ENCODE data around the gene LGALS14. TPM values are rescaled to one million over a fixed set of nuclear protein-coding genes. Genes with fewer than 3 reads are reported as not detected.
"Not testable (repeated sequence)": the region's sequence is repeated elsewhere in the genome, so short reads cannot be mapped to it uniquely, and the experiment has no call there.

Gene LGALS14, protein sequence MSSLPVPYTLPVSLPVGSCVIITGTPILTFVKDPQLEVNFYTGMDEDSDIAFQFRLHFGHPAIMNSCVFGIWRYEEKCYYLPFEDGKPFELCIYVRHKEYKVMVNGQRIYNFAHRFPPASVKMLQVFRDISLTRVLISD
- not detected for total RNA-seq

- Histone ChIP-seq H3K9me3 (no peaks in the 10 kb centered on the region), H3K4me3 (replicated peaks in 1 of 3) (no peak within 1 kb of the TSS), H3K36me3 (no peaks in the 10 kb centered on the region), H3K4me1 (no peaks in the 10 kb centered on the region), H3K27me3 (peaks cover 4% of the 10 kb centered on the region), H3K27ac (no peak within 1 kb of the TSS)
- no peak for TF ChIP-seq POLR2A (IDR thresholded peaks at IDR 0.05)
- TF ChIP-seq, protein P1, sequence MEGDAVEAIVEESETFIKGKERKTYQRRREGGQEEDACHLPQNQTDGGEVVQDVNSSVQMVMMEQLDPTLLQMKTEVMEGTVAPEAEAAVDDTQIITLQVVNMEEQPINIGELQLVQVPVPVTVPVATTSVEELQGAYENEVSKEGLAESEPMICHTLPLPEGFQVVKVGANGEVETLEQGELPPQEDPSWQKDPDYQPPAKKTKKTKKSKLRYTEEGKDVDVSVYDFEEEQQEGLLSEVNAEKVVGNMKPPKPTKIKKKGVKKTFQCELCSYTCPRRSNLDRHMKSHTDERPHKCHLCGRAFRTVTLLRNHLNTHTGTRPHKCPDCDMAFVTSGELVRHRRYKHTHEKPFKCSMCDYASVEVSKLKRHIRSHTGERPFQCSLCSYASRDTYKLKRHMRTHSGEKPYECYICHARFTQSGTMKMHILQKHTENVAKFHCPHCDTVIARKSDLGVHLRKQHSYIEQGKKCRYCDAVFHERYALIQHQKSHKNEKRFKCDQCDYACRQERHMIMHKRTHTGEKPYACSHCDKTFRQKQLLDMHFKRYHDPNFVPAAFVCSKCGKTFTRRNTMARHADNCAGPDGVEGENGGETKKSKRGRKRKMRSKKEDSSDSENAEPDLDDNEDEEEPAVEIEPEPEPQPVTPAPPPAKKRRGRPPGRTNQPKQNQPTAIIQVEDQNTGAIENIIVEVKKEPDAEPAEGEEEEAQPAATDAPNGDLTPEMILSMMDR (IDR thresholded peaks at IDR 0.05) = no peak
- no peak for DNase-seq
- intact Hi-C loops (cut with DNase I) = no loop called here
- 49 to 50% methylated on average over 6 of the region's 6 CpGs for WGBS, 2 donors
These were observed at the start of gene LGALS14 for GRCh38 chr19:39704181-39705044. LGALS14 (plus strand) TSS chr19:39704481; CDS start chr19:39704529, 48 bp downstream.

- no peak within 1 kb of the TSS for H3K4me3 ChIP-seq (replicated peaks in 1 of 3)
- DNase-seq = no peak
- H3K27me3 ChIP-seq = no peaks in the 10 kb centered on the region
- no peak within 1 kb of the TSS for H3K27ac ChIP-seq
- TF ChIP-seq, protein P1 (IDR thresholded peaks at IDR 0.05) = no peak
- TF ChIP-seq POLR2A (IDR thresholded peaks at IDR 0.05) = no peak
- H3K9me3 ChIP-seq = no peaks in the 10 kb centered on the region
- H3K4me1 ChIP-seq = no peaks in the 10 kb centered on the region
- WGBS, 2 donors = 48 to 54% methylated on average over 3 of the region's 3 CpGs
- no peaks in the 10 kb centered on the region for H3K36me3 ChIP-seq
- intact Hi-C loops (cut with DNase I) = no loop called here
These were observed 48.7 kb upstream of the LGALS14 start, which contains the start of gene LGALS16 for GRCh38 chr19:39655613-39656012. LGALS16 (plus strand) TSS chr19:39655913; CDS start chr19:39655962, 49 bp downstream.

GRCh38 chr19:39659791-39660190, 44.5 kb upstream of the LGALS14 start:
- H3K4me1 ChIP-seq = no peaks in the 10 kb centered on the region
- WGBS, 2 donors = 79 to 82% methylated on average over 4 of the region's 4 CpGs

GRCh38 chr19:39660661-39661060, 43.6 kb upstream of the LGALS14 start:
- TF ChIP-seq, protein P1 (IDR thresholded peaks at IDR 0.05) = no peak
- no peak for TF ChIP-seq POLR2A (IDR thresholded peaks at IDR 0.05)
- Histone ChIP-seq H3K4me3 (replicated peaks in 1 of 3) (no peak overlapping the region), H3K4me1 (no peaks in the 10 kb centered on the region), H3K27ac (no peak overlapping the region), H3K27me3 (no peaks in the 10 kb centered on the region), H3K9me3 (no peaks in the 10 kb centered on the region), H3K36me3 (no peaks in the 10 kb centered on the region)
- intact Hi-C loops (cut with DNase I) = no loop called here
- WGBS, 2 donors = 62 to 79% methylated on average over 4 of the region's 4 CpGs
- DNase-seq = no peak

More at GRCh38 chr19:39659791-39660190, 44.5 kb upstream of the LGALS14 start:
- Histone ChIP-seq H3K36me3 (no peaks in the 10 kb centered on the region), H3K4me3 (replicated peaks in 1 of 3) (no peak overlapping the region), H3K27me3 (no peaks in the 10 kb centered on the region), H3K27ac (no peak overlapping the region), H3K9me3 (no peaks in the 10 kb centered on the region)
- intact Hi-C loops (cut with DNase I) = no loop called here
- no peak for TF ChIP-seq POLR2A (IDR thresholded peaks at IDR 0.05)
- TF ChIP-seq, protein P1 (IDR thresholded peaks at IDR 0.05) = no peak
- no peak for DNase-seq

DNA sequence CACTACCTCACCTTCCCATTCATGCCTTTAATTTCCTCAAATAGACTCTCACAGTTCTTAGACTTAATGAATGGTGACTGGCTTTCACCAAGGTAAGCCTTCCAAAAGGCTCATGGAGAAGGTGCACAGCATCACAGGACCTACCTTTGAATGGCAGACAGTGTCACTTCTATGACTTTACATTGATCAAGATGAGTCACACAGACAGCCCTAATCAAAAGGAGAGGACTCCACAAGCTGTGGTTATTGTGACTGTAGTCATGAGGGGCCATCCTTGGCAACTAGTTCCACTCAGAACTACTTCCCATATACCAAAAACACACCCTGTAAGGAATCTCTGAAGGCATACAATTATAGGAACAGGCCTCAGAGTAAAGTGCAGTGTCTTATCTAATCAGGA, 42.7 kb upstream of the LGALS14 start:
- no peaks in the 10 kb centered on the region for H3K36me3 ChIP-seq
- no peaks in the 10 kb centered on the region for H3K9me3 ChIP-seq
- no peaks in the 10 kb centered on the region for H3K27me3 ChIP-seq
- intact Hi-C loops (cut with DNase I) = no loop called here
- TF ChIP-seq, protein P1 (IDR thresholded peaks at IDR 0.05) = no peak
- no peak for TF ChIP-seq POLR2A (IDR thresholded peaks at IDR 0.05)
- no peak overlapping the region for H3K27ac ChIP-seq
- H3K4me1 ChIP-seq = no peaks in the 10 kb centered on the region
- no peak overlapping the region for H3K4me3 ChIP-seq (replicated peaks in 1 of 3)
- DNase-seq = no peak

DNA sequence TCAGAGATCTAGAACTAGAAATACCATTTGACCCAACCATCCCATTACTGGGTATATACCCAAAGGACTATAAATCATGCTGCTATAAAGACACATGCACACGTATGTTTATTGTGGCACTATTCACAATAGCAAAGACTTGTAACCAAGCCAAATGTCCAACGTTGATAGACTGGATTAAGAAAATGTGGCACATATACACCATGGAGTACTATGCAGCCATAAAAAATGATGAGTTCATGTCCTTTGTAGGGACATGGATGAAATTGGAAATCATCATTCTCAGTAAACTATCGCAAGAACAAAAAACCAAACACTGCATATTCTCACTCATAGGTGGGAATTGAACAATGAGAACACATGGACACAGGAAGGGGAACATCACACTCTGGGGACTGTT, 34.4 kb upstream of the LGALS14 start:
- H3K36me3 ChIP-seq; H3K27me3 ChIP-seq; H3K9me3 ChIP-seq; H3K4me3 ChIP-seq (replicated peaks in 1 of 3); H3K4me1 ChIP-seq; DNase-seq; H3K27ac ChIP-seq: not testable (repeated sequence)
- intact Hi-C loops (cut with DNase I) = loop anchor here (5.0 kb wide), 1 partner anchor 118 kb away; no protein-coding TSS in a partner anchor
- WGBS, 2 donors = 83 to 87% methylated on average over 3 of the region's 3 CpGs
